Endothelial cell of umbilical vein (primary cell): Measurements from ENCODE around the gene CIAO1. TPM values are rescaled to one million over a fixed set of nuclear protein-coding genes. Genes with fewer than 3 reads are reported as not detected.
A peak's percentile ranks its signal among the peaks of the same experiment; 100 is the strongest.

Experiments
- BruUV-seq: library from RNA; stranded (reverse); fragments of 400-500 nt; replicated peaks from 2 replicates; lab custom pipeline; 2021; lab: Mats Ljungman, UMichigan
- CTCF ChIA-PET: fragments of 300-600, 350-600 bp; sonication (Branson Sonifier 250); formaldehyde crosslinking; loops from one replicate; lab custom pipeline; 2021; ENCODE audit warnings: antibody characterized with exemption, inconsistent platforms; lab: Charles Lee
- POLR2A ChIA-PET: fragments of 300-600, 350-600 bp; sonication (Branson Sonifier 250); formaldehyde crosslinking; loops from one replicate; lab custom pipeline; 2021; ENCODE audit warnings: antibody characterized with exemption, inconsistent platforms; lab: Charles Lee
- DNase-seq: peaks from one replicate; pipeline ENCODE4 v3.0.0-alpha.2; 2011; ENCODE audit warnings: low read depth, low spot score
- FAIRE-seq: peaks from 2 replicates; lab custom pipeline; 2011; peaks lifted over from hg19 to GRCh38; lab: Jason Lieb, UNC
- H2AFZ ChIP-seq: 2 replicates; pipeline ENCODE4 v1.6.0; 2012; ENCODE audit warnings: low read depth, low read length, control low read depth, inconsistent platforms
- H3K27ac ChIP-seq: 2 replicates; pipeline ENCODE4 v1.5.1; 2011; ENCODE audit warnings: low read depth, mild to moderate bottlenecking, control low read depth, low read length, moderate library complexity; ENCODE audit not compliant: insufficient read depth
- H3K27me3 ChIP-seq, 2 experiments: 2 replicates each; pipeline versions ENCODE4 v1.6.0 to v1.6.1; 2011; ENCODE audit warnings: low read length in 2 of 2, mixed read lengths in 1 of 2; ENCODE audit not compliant: control insufficient read depth in 2 of 2, insufficient read depth in 2 of 2
- H3K36me3 ChIP-seq, 2 experiments: 2 replicates in 1 of 2; 3 replicates in 1 of 2; pipeline ENCODE4 v1.5.1; 2011; ENCODE audit warnings: low read length in 2 of 2, mild to moderate bottlenecking in 1 of 2, moderate library complexity in 1 of 2; ENCODE audit not compliant: control insufficient read depth in 2 of 2, insufficient read depth in 2 of 2; ENCODE audit errors: extremely low read depth in 1 of 2
- H3K4me1 ChIP-seq: 3 replicates; pipeline ENCODE4 v1.5.1; 2011; ENCODE audit warnings: mild to moderate bottlenecking, low read length; ENCODE audit not compliant: control insufficient read depth, insufficient read depth; ENCODE audit errors: extremely low read depth
- H3K4me2 ChIP-seq: 2 replicates; pipeline ENCODE4 v1.6.1; 2011; ENCODE audit warnings: low read length, control low read depth, mixed read lengths; ENCODE audit not compliant: insufficient read depth
- H3K4me3 ChIP-seq, 3 experiments: fragments of 200-600 bp in 1 of 3; sonication (generic), shearing (Covaris generic) in 1 of 3; replicated peaks in 1 of 3; 2 replicates each; pipeline ENCODE4 v1.5.1; 2011 to 2016; ENCODE audit warnings: control low read depth in 3 of 3, low read length in 3 of 3, mild to moderate bottlenecking in 2 of 3, inconsistent platforms in 1 of 3, low read depth in 1 of 3, moderate library complexity in 1 of 3; ENCODE audit not compliant: insufficient read depth in 1 of 3
- H3K79me2 ChIP-seq: 2 replicates; pipeline ENCODE4 v1.6.0; 2012; ENCODE audit warnings: low read length, inconsistent platforms; ENCODE audit not compliant: control insufficient read depth, insufficient read depth
- H3K9ac ChIP-seq: replicated peaks from 2 replicates; pipeline ENCODE3; 2011; ENCODE audit warnings: low read length, control low read depth; ENCODE audit not compliant: insufficient read depth; ENCODE audit errors: extremely low read depth
- H3K9me1 ChIP-seq: replicated peaks from 3 replicates; pipeline ENCODE4 v1.6.0; 2011; ENCODE audit warnings: mild to moderate bottlenecking, low read length; ENCODE audit not compliant: control insufficient read depth, insufficient read depth; ENCODE audit errors: extremely low read depth
- H3K9me3 ChIP-seq: replicated peaks from 2 replicates; pipeline ENCODE4 v1.5.1; 2012; ENCODE audit warnings: low read length, inconsistent platforms; ENCODE audit not compliant: control insufficient read depth, insufficient read depth
- H4K20me1 ChIP-seq: replicated peaks from 2 replicates; pipeline ENCODE3; 2011; ENCODE audit warnings: mild to moderate bottlenecking, low read length; ENCODE audit not compliant: control insufficient read depth, insufficient read depth; ENCODE audit errors: extremely low read depth
- CTCF ChIP-seq, 2 donors: IDR thresholded peaks; 1 replicate in 1 of 2; 2 replicates in 1 of 2; pipeline ENCODE4 v1.5.1; 2011; ENCODE audit warnings: low read length in 2 of 2, mild to moderate bottlenecking in 2 of 2, moderate library complexity in 2 of 2, control low read depth in 1 of 2, inconsistent platforms in 1 of 2, low read depth in 1 of 2; ENCODE audit not compliant: insufficient read depth in 1 of 2; ENCODE audit errors: extremely low read depth in 1 of 2
- EZH2 ChIP-seq: IDR thresholded peaks from 2 replicates; pipeline ENCODE4 v1.6.1; 2012; ENCODE audit warnings: borderline replicate concordance, low read depth, mild to moderate bottlenecking, moderate library complexity, low read length, inconsistent platforms; ENCODE audit not compliant: severe bottlenecking
- FOS ChIP-seq: IDR thresholded peaks from 2 replicates; pipeline ENCODE4 v1.6.1; 2011; ENCODE audit warnings: mild to moderate bottlenecking, low read length, moderate library complexity, borderline replicate concordance; ENCODE audit not compliant: insufficient read depth
- GATA2 ChIP-seq: IDR thresholded peaks from 2 replicates; pipeline ENCODE4 v1.7.0; 2011; ENCODE audit warnings: low read depth, mild to moderate bottlenecking, moderate library complexity, mixed read lengths, low read length; ENCODE audit not compliant: insufficient read length, insufficient read depth
- JUN ChIP-seq: IDR thresholded peaks from 2 replicates; pipeline ENCODE4 v1.6.1; 2011; ENCODE audit warnings: borderline replicate concordance, low read depth; ENCODE audit not compliant: insufficient read length, insufficient read depth
- MAX ChIP-seq: IDR thresholded peaks from 2 replicates; pipeline ENCODE4 v1.6.1; 2011; ENCODE audit not compliant: insufficient read depth, insufficient read length
- MYC ChIP-seq: IDR thresholded peaks from one replicate; pipeline ENCODE4 v1.6.1; 2011; ENCODE audit warnings: mild to moderate bottlenecking, low read depth, low read length
- POLR2A ChIP-seq: IDR thresholded peaks from 2 replicates; pipeline ENCODE4 v1.6.1; 2012; ENCODE audit warnings: low read depth, mild to moderate bottlenecking, control low read depth, low read length
- POLR2AphosphoS5 ChIP-seq: IDR thresholded peaks from 2 replicates; pipeline ENCODE4 v1.6.1; 2012; ENCODE audit warnings: low read depth, mild to moderate bottlenecking, control low read depth, low read length, moderate library complexity; ENCODE audit not compliant: insufficient read depth
- dilution Hi-C: fragments of 300-500 bp; cut with MboI; formaldehyde crosslinking; loops from one replicate; pipeline ENCODE4 v1.15.0; 2019; ENCODE audit warnings: low sequenced_read_pairs; ENCODE audit not compliant: extremely low pct_ligation_motif_present
- intact Hi-C: fragments of 100-400 bp; cut with micrococcal nuclease; formaldehyde crosslinking; loops from one replicate; pipeline ENCODE4 v1.10.0; 2022
- polyA plus RNA-seq, 4 experiments: library from polyadenylated mRNA; depleted of rRNA in 3 of 4; stranded (reverse) in 3 of 4; unstranded in 1 of 4; fragments of >200 nt; gene quantifications; 2 replicates each; pipeline versions ENCODE4 v1.2.1 to v1.2.3, GENCODE V29; 2011 to 2012; ENCODE audit warnings: missing spikeins in 1 of 4
- total RNA-seq: library from RNA; stranded (reverse); gene quantifications from 2 replicates; pipeline ENCODE4 v1.2.3, GENCODE V29; 2021

Gene CIAO1
- total and polyA plus RNA-seq, 2 donors (not counting 3 experiments of a cell fraction or from before 2014, with no cell fraction given): 70.7 to 119 TPM

- ChIA-PET POLR2A (no interaction called here), CTCF (interaction anchor here (0.5 to 3.2 kb wide), 11 partner anchors 9 to 592 kb away, joined by 3 to 16 read pairs (median 7); partner anchors contain the start of genes ASTL and STARD7)
- no TSS peak for BruUV-seq
- H3K4me1 ChIP-seq: peaks cover 47% of the 10 kb centered on the region
- H3K9me3 ChIP-seq: no peaks in the 10 kb centered on the region
- no peaks in the 10 kb centered on the region for H3K27me3 ChIP-seq
- TF ChIP-seq EZH2 (no peak), MYC (no peak), JUN (peak; percentile 93), POLR2AphosphoS5 (peak; percentile 79), FOS (peak; percentile 95), POLR2A (no peak), GATA2 (no peak), MAX (no peak), CTCF (IDR thresholded peaks at IDR 0.05; ENCODE audit: extremely low read depth in 1 of 2, insufficient read depth in 1 of 2, low read depth in 1 of 2, low read length in 2 of 2) (peak; percentile 42 to 65)
- intact Hi-C loops (loop anchor here (1.0 kb wide), 2 partner anchors 18 to 52 kb away; partner anchors contain the start of gene STARD7), dilution Hi-C loops (no loop called here)
- peak overlapping the region; percentile 76 for H3K27ac ChIP-seq
- H3K9ac ChIP-seq: peak overlapping the region; percentile 34
- peaks cover 60% of the 10 kb centered on the region for H3K79me2 ChIP-seq
- H3K36me3 ChIP-seq: peaks cover 3% of the 10 kb centered on the region in 2 experiments
- peak overlapping the region; percentile 51 for H3K4me2 ChIP-seq
- peak; percentile 94 for DNase-seq
- peak; percentile 100 for FAIRE-seq
- H4K20me1 ChIP-seq: no peaks in the 10 kb centered on the region
- no peak overlapping the region for H2AFZ ChIP-seq
- H3K9me1 ChIP-seq: peaks cover 6% of the 10 kb centered on the region
- no peak overlapping the region for H3K4me3 ChIP-seq
Observed at GRCh38 chr2:96260387-96261260, 5.4 kb upstream of the CIAO1 start.
